IMR-90 (cell line): ENCODE results near the gene MTHFD2. TPM values are rescaled to one million over a fixed set of nuclear protein-coding genes. Genes with fewer than 3 reads are reported as not detected.

ENCODE experiments used
- ATAC-seq: fragments of 200-7000 bp; cut with Tn5 transposase; 2 replicates; pipeline ENCODE4 v1.9.1; 2020; ENCODE audit warnings: low read depth, mild to moderate bottlenecking, moderate library complexity
- BruUV-seq: library from RNA; stranded (reverse); fragments of 400-500 nt; replicated peaks from 2 replicates; lab custom pipeline; 2021; lab: Mats Ljungman, UMichigan
- CTCF ChIA-PET: fragments of 300-600 bp; formaldehyde crosslinking; extraction: SDS; loops from one replicate; lab custom pipeline; 2021; ENCODE audit warnings: antibody characterized with exemption; lab: Yijun Ruan, JAX
- POLR2A ChIA-PET: fragments of 300-600 bp; sonication (Branson Sonifier 250); formaldehyde crosslinking; loops from one replicate; lab custom pipeline; 2022; ENCODE audit warnings: antibody characterized with exemption; ENCODE audit not compliant: unreplicated experiment; lab: Charles Lee
- DNase-seq: peaks from one replicate; pipeline ENCODE4 v3.0.0; 2013
- H2AFZ ChIP-seq: replicated peaks from 2 replicates; pipeline ENCODE3; 2013; ENCODE audit warnings: low read length, mild to moderate bottlenecking; ENCODE audit not compliant: poor library complexity
- H2AK5ac ChIP-seq: 2 replicates; pipeline ENCODE4 v1.6.1; 2013; ENCODE audit warnings: low read depth, low read length, inconsistent platforms
- H2AK9ac ChIP-seq: replicated peaks from 2 replicates; pipeline ENCODE3; 2013; ENCODE audit warnings: mild to moderate bottlenecking, low read depth, low read length, moderate library complexity; ENCODE audit not compliant: poor library complexity
- H2BK120ac ChIP-seq: 2 replicates; pipeline ENCODE4 v1.6.1; 2013; ENCODE audit warnings: low read depth, low read length, inconsistent platforms
- H2BK15ac ChIP-seq: 3 replicates; pipeline ENCODE4 v1.6.1; 2013; ENCODE audit warnings: low read depth, low read length, inconsistent platforms
- H2BK20ac ChIP-seq: 2 replicates; pipeline ENCODE4 v1.6.1; 2013; ENCODE audit warnings: low read depth, mild to moderate bottlenecking, inconsistent platforms, low read length, moderate library complexity
- H2BK5ac ChIP-seq: 2 replicates; pipeline ENCODE4 v1.6.1; 2013; ENCODE audit warnings: mild to moderate bottlenecking, low read depth, low read length, inconsistent platforms; ENCODE audit not compliant: poor library complexity, severe bottlenecking
- H3K14ac ChIP-seq: replicated peaks from 2 replicates; pipeline ENCODE4 v1.6.1; 2013; ENCODE audit warnings: low read depth, low read length, inconsistent platforms
- H3K18ac ChIP-seq: 2 replicates; pipeline ENCODE4 v1.6.1; 2013; ENCODE audit warnings: low read depth, low read length, control low read depth
- H3K23ac ChIP-seq: 2 replicates; pipeline ENCODE4 v1.6.1; 2013; ENCODE audit warnings: low read depth, low read length, inconsistent platforms
- H3K27ac ChIP-seq: 2 replicates; pipeline ENCODE4 v1.5.1; 2013; ENCODE audit warnings: mild to moderate bottlenecking, control low read depth, low read length; ENCODE audit not compliant: insufficient read depth
- H3K27me3 ChIP-seq: 2 replicates; pipeline ENCODE4 v1.6.1; 2013; ENCODE audit warnings: low read length; ENCODE audit not compliant: control insufficient read depth, insufficient read depth
- H3K36me3 ChIP-seq: 2 replicates; pipeline ENCODE4 v1.6.1; 2013; ENCODE audit warnings: low read length, mixed read lengths; ENCODE audit not compliant: control insufficient read depth, insufficient read depth
- H3K4ac ChIP-seq: 2 replicates; pipeline ENCODE4 v1.6.1; 2013; ENCODE audit warnings: low read depth, low read length, inconsistent platforms
- H3K4me1 ChIP-seq: 2 replicates; pipeline ENCODE4 v1.6.1; 2013; ENCODE audit warnings: low read length, mixed read lengths; ENCODE audit not compliant: control insufficient read depth, insufficient read depth
- H3K4me2 ChIP-seq: 2 replicates; pipeline ENCODE4 v1.6.1; 2013; ENCODE audit warnings: low read depth, mild to moderate bottlenecking, control low read depth, low read length, moderate library complexity
- H3K4me3 ChIP-seq: 2 replicates; pipeline ENCODE4 v1.5.1; 2013; ENCODE audit warnings: low read depth, mild to moderate bottlenecking, control low read depth, low read length, moderate library complexity; ENCODE audit not compliant: insufficient read depth
- H3K56ac ChIP-seq: 2 replicates; pipeline ENCODE4 v1.6.1; 2013; ENCODE audit warnings: low read length, inconsistent platforms; ENCODE audit not compliant: insufficient read depth; ENCODE audit errors: extremely low read depth
- H3K79me1 ChIP-seq, 2 experiments: 2 replicates each; pipeline ENCODE4 v1.6.1; 2013; ENCODE audit warnings: low read length in 2 of 2, inconsistent platforms in 1 of 2, low read depth in 1 of 2
- H3K9ac ChIP-seq: 2 replicates; pipeline ENCODE4 v1.6.1; 2013; ENCODE audit warnings: low read depth, low read length, control low read depth
- H3K9me1 ChIP-seq: 2 replicates; pipeline ENCODE4 v1.6.1; 2013; ENCODE audit warnings: low read length, inconsistent platforms; ENCODE audit not compliant: insufficient read depth
- H3K9me3 ChIP-seq: 2 replicates; pipeline ENCODE4 v1.6.1; 2013; ENCODE audit warnings: low read length; ENCODE audit not compliant: control insufficient read depth, insufficient read depth
- H4K20me1 ChIP-seq: 2 replicates; pipeline ENCODE4 v1.6.1; 2013; ENCODE audit warnings: low read length, inconsistent platforms; ENCODE audit not compliant: insufficient read depth
- H4K5ac ChIP-seq: 2 replicates; pipeline ENCODE4 v1.6.1; 2013; ENCODE audit warnings: mild to moderate bottlenecking, low read depth, low read length, control low read depth
- H4K8ac ChIP-seq, 2 experiments: 2 replicates each; pipeline ENCODE4 v1.6.1; 2013; ENCODE audit warnings: low read depth in 2 of 2, low read length in 2 of 2, control low read depth in 1 of 2, inconsistent platforms in 1 of 2
- H4K91ac ChIP-seq: 2 replicates; pipeline ENCODE4 v1.6.1; 2013; ENCODE audit warnings: low read depth, low read length, inconsistent platforms; ENCODE audit not compliant: insufficient read depth
- CHD1 ChIP-seq: IDR thresholded peaks from 2 replicates; pipeline ENCODE4 v1.6.1; 2012; ENCODE audit warnings: low read depth, low read length, improper control_type of control experiment
- ELK1 ChIP-seq: fragments of 150-350 bp; IDR thresholded peaks from 2 replicates; pipeline ENCODE4 v1.6.1; 2016; ENCODE audit warnings: low read depth, mild to moderate bottlenecking, low read length, moderate library complexity, borderline replicate concordance
- FOS ChIP-seq: fragments of 150-350 bp; IDR thresholded peaks from 2 replicates; pipeline ENCODE4 v1.6.1; 2016; ENCODE audit warnings: low read depth, low read length
- MAFK ChIP-seq: IDR thresholded peaks from 2 replicates; pipeline ENCODE4 v1.6.1; 2012; ENCODE audit warnings: low read depth, low read length, improper control_type of control experiment
- MXI1 ChIP-seq: IDR thresholded peaks from 2 replicates; pipeline ENCODE4 v1.6.1; 2012; ENCODE audit warnings: low read depth, mild to moderate bottlenecking, low read length, moderate library complexity, borderline replicate concordance
- NFE2L2 ChIP-seq: fragments of 150-350 bp; IDR thresholded peaks from 2 replicates; pipeline ENCODE4 v1.6.1; 2016; ENCODE audit warnings: low read depth, mild to moderate bottlenecking, low read length
- POLR2A ChIP-seq: IDR thresholded peaks from 2 replicates; pipeline ENCODE4 v1.6.1; 2012; ENCODE audit warnings: mild to moderate bottlenecking, low read depth, low read length
- RAD21 ChIP-seq: IDR thresholded peaks from 2 replicates; pipeline ENCODE4 v1.6.1; 2012; ENCODE audit warnings: low read length, improper control_type of control experiment
- RCOR1 ChIP-seq: IDR thresholded peaks from 2 replicates; pipeline ENCODE4 v1.6.1; 2012; ENCODE audit warnings: mild to moderate bottlenecking, low read length, improper control_type of control experiment; ENCODE audit not compliant: insufficient replicate concordance
- SMC3 ChIP-seq: fragments of 150-350 bp; IDR thresholded peaks from 2 replicates; pipeline ENCODE4 v1.6.1; 2016; ENCODE audit warnings: low read depth, mild to moderate bottlenecking, antibody characterized with exemption, low read length, moderate library complexity
- WGBS, 2 experiments: methylation state at CpG; one replicate each; pipeline versions ENCODE4 v1.1.5 to v1.1.7; 2013; ENCODE audit warnings: missing lambda C conversion rate in 2 of 2; ENCODE audit not compliant: insufficient read length in 1 of 2; ENCODE audit errors: extremely low coverage in 2 of 2; 5-methylcytosine and 5-hydroxymethylcytosine counted together
- dilution Hi-C: fragments of 300-500 bp; cut with HindIII; formaldehyde crosslinking; loops from one replicate; pipeline ENCODE4 v1.14.3; 2018; ENCODE audit warnings: low sequenced_read_pairs; ENCODE audit not compliant: unreplicated experiment
- in situ Hi-C: fragments of 300-500 bp; cut with MboI; formaldehyde crosslinking; loops from 3 replicates; pipeline ENCODE4 v1.14.3; 2019; ENCODE audit warnings: low sequenced_read_pairs, inconsistent platforms, mixed read lengths
- intact Hi-C: fragments of 100-400 bp; cut with micrococcal nuclease; formaldehyde crosslinking; loops from 2 replicates; pipeline ENCODE4 v1.10.0; 2022
- polyA plus RNA-seq, 3 experiments: library from polyadenylated mRNA; depleted of rRNA; stranded (reverse); fragments of >200 nt; gene quantifications; 2 replicates each; pipeline ENCODE4 v1.2.3, GENCODE V29; 2012; ENCODE audit warnings: low replicate concordance in 1 of 3
- total RNA-seq: library from RNA; depleted of rRNA; stranded (reverse); fragments of >200 nt; gene quantifications from 2 replicates; pipeline ENCODE4 v1.2.3, GENCODE V29; 2012
- TF ChIP-seq, protein P1 (sequence below): fragments of 150-350 bp; IDR thresholded peaks from 2 replicates; pipeline ENCODE4 v1.6.1; 2017; ENCODE audit warnings: mild to moderate bottlenecking, antibody characterized with exemption, low read length, low read depth
- TF ChIP-seq, protein P2 (sequence below): conservative IDR thresholded peaks from 2 replicates; pipeline ENCODE4 v1.5.1; 2012; ENCODE audit warnings: mild to moderate bottlenecking, low read depth, low read length, improper control_type of control experiment

The MTHFD2 gene
- total and polyA plus RNA-seq, 2 of the 4 experiments (the other 2 are of a cell fraction) = 66.8 to 122 TPM

GRCh38 chr2:74216642-74217041 is 18.2 kb downstream of the MTHFD2 start:
- H3K23ac ChIP-seq = no peak overlapping the region
- H4K8ac ChIP-seq = no peak overlapping the region
- ChIA-PET POLR2A (no interaction called here), CTCF (no interaction called here)
- peaks cover 10% of the 10 kb centered on the region for H4K20me1 ChIP-seq
- no peak overlapping the region for H2BK120ac ChIP-seq
- dilution Hi-C loops = no loop called here
- H2BK20ac ChIP-seq = no peak overlapping the region
- H3K9me1 ChIP-seq = 0 out of 2 replicates have a peak, but pooled peaks cover 3% of the 10 kb centered on the region
- peaks cover 36% of the 10 kb centered on the region for H3K36me3 ChIP-seq
- H2BK15ac ChIP-seq = no peak overlapping the region
- no peaks in the 10 kb centered on the region for H3K4me1 ChIP-seq
- H3K56ac ChIP-seq = no peak overlapping the region
- H4K91ac ChIP-seq = no peak overlapping the region
- no peak overlapping the region for H3K4me3 ChIP-seq
- ATAC-seq (no peak), DNase-seq (no peak)
- H3K4me2 ChIP-seq = no peak overlapping the region
- intact Hi-C loops = no loop called here
- BruUV-seq = no TSS peak
- TF ChIP-seq SMC3 = no peak
- TF ChIP-seq, protein P1, sequence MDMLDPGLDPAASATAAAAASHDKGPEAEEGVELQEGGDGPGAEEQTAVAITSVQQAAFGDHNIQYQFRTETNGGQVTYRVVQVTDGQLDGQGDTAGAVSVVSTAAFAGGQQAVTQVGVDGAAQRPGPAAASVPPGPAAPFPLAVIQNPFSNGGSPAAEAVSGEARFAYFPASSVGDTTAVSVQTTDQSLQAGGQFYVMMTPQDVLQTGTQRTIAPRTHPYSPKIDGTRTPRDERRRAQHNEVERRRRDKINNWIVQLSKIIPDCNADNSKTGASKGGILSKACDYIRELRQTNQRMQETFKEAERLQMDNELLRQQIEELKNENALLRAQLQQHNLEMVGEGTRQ = no peak
- TF ChIP-seq RAD21 = no peak
- no peak for TF ChIP-seq MXI1
- no peak for TF ChIP-seq POLR2A
- TF ChIP-seq FOS = no peak
- no peak for TF ChIP-seq ELK1
- TF ChIP-seq NFE2L2 = no peak
- TF ChIP-seq CHD1 = no peak
- TF ChIP-seq MAFK = no peak
- TF ChIP-seq RCOR1 = no peak
- TF ChIP-seq, protein P2, sequence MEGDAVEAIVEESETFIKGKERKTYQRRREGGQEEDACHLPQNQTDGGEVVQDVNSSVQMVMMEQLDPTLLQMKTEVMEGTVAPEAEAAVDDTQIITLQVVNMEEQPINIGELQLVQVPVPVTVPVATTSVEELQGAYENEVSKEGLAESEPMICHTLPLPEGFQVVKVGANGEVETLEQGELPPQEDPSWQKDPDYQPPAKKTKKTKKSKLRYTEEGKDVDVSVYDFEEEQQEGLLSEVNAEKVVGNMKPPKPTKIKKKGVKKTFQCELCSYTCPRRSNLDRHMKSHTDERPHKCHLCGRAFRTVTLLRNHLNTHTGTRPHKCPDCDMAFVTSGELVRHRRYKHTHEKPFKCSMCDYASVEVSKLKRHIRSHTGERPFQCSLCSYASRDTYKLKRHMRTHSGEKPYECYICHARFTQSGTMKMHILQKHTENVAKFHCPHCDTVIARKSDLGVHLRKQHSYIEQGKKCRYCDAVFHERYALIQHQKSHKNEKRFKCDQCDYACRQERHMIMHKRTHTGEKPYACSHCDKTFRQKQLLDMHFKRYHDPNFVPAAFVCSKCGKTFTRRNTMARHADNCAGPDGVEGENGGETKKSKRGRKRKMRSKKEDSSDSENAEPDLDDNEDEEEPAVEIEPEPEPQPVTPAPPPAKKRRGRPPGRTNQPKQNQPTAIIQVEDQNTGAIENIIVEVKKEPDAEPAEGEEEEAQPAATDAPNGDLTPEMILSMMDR = no peak
- H3K9ac ChIP-seq = no peak overlapping the region
- no peak overlapping the region for H2BK5ac ChIP-seq
- in situ Hi-C loops = no loop called here
- no peak overlapping the region for H2AFZ ChIP-seq
- H3K4ac ChIP-seq = no peak overlapping the region
- peaks cover 6 to 27% of the 10 kb centered on the region in 2 experiments for H3K79me1 ChIP-seq
- no peak overlapping the region for H2AK9ac ChIP-seq
- no peaks in the 10 kb centered on the region for H3K27me3 ChIP-seq
- H3K27ac ChIP-seq = no peak overlapping the region
- no CpG with 5 or more reads among the region's 2 CpGs for WGBS, 2 experiments
- no peak overlapping the region for H3K18ac ChIP-seq
- no peak overlapping the region for H2AK5ac ChIP-seq
- H3K9me3 ChIP-seq = no peaks in the 10 kb centered on the region
- no peak overlapping the region for H3K14ac ChIP-seq
- H4K5ac ChIP-seq = no peak overlapping the region
